GM12891 (cell line): ENCODE data around the gene PRKAG3.

Experiments used
- PAX5 ChIP-seq: IDR thresholded peaks from 2 replicates; pipeline ENCODE4 v1.6.1; 2011; ENCODE audit warnings: low read length, moderate library complexity, mild to moderate bottlenecking; ENCODE audit not compliant: insufficient read depth, severe bottlenecking
- POLR2A ChIP-seq: IDR thresholded peaks from 2 replicates; pipeline ENCODE4 v1.6.1; 2011; ENCODE audit warnings: low read depth, low read length, control low read depth
- POLR2AphosphoS5 ChIP-seq: IDR thresholded peaks from 2 replicates; pipeline ENCODE4 v1.6.1; 2011; ENCODE audit warnings: low read depth, low read length, control low read depth
- POU2F2 ChIP-seq: IDR thresholded peaks from 2 replicates; pipeline ENCODE4 v1.6.1; 2011; ENCODE audit warnings: low read depth, mild to moderate bottlenecking, control low read depth, low read length, moderate library complexity
- TAF1 ChIP-seq: IDR thresholded peaks from 2 replicates; pipeline ENCODE4 v1.6.1; 2011; ENCODE audit warnings: low read depth, low read length, control low read depth

DNA sequence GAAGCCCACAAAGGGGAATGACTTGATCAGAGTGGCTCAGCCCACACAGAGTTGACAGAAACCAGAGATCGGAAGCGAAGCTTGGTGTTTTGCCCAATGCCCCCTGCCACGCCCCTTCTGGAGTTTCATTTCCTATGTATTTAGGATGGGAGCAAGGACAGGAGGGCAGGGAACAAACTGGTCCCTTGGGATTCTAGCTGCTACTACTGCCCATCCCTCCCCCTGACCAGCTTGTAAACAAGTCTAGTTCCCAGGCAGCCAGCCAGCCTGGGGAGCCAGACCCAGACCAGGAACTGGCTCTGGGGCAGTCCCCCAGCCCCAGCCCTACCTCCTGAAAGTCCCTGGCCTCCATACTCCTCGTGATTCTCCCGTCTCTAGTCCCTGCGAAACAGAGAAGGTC is 36.3 kb upstream of the PRKAG3 start:
- no peak for TF ChIP-seq POLR2A
- no peak for TF ChIP-seq TAF1
- no peak for TF ChIP-seq POLR2AphosphoS5
- TF ChIP-seq POU2F2: no peak
- TF ChIP-seq PAX5: no peak
